CD4-positive, alpha-beta memory T cell (primary cell): Measurements from ENCODE around the gene CAMK1. TPM values are rescaled to one million over a fixed set of nuclear protein-coding genes. Genes with fewer than 3 reads are reported as not detected.
A peak's percentile ranks its signal among the peaks of the same experiment; 100 is the strongest.

Experiments
- CTCF ChIA-PET: fragments of 350-600 bp; sonication (Branson Sonifier 250); formaldehyde crosslinking; loops from one replicate; lab custom pipeline; 2021; ENCODE audit warnings: inconsistent platforms; ENCODE audit not compliant: partially characterized antibody; lab: Charles Lee
- POLR2A ChIA-PET: fragments of 350-600 bp; sonication (Branson Sonifier 250); formaldehyde crosslinking; loops from one replicate; lab custom pipeline; 2021; ENCODE audit not compliant: partially characterized antibody; lab: Charles Lee
- DNase-seq, 5 donors: peaks; one replicate each; pipeline versions ENCODE4 v3.0.0 to v3.0.0-alpha.2; 2020 to 2022; ENCODE audit warnings: mixed read lengths in 1 of 5
- H3K27ac ChIP-seq: one replicate; pipeline ENCODE4 v1.7.0; 2013; ENCODE audit warnings: low read depth, low read length
- H3K27me3 ChIP-seq: 2 replicates; pipeline ENCODE4 v1.7.0; 2013; ENCODE audit warnings: mild to moderate bottlenecking, low read length, moderate library complexity; ENCODE audit not compliant: insufficient read depth
- H3K36me3 ChIP-seq: 2 replicates; pipeline ENCODE4 v1.7.0; 2013; ENCODE audit warnings: mild to moderate bottlenecking, low read length, moderate library complexity; ENCODE audit not compliant: insufficient read depth
- H3K4me1 ChIP-seq: 2 replicates; pipeline ENCODE4 v1.7.0; 2013; ENCODE audit warnings: mild to moderate bottlenecking, low read length, moderate library complexity; ENCODE audit not compliant: insufficient read depth
- H3K4me3 ChIP-seq, 2 donors: one replicate each; pipeline ENCODE4 v1.7.0; 2013; ENCODE audit warnings: low read length in 2 of 2, mild to moderate bottlenecking in 1 of 2
- H3K9me3 ChIP-seq, 2 donors: one replicate each; pipeline ENCODE4 v1.7.0; 2013; ENCODE audit warnings: low read length in 2 of 2, control low read depth in 1 of 2; ENCODE audit not compliant: control insufficient read depth in 1 of 2
- H3K27ac Mint-ChIP-seq, 7 donors: one replicate each; pipeline ENCODE4 v1.8.0; 2020 to 2021; ENCODE audit warnings: mixed read lengths in 7 of 7, mild to moderate bottlenecking in 6 of 7, inconsistent platforms in 3 of 7, moderate library complexity in 3 of 7
- H3K27me3 Mint-ChIP-seq, 2 donors: one replicate each; pipeline ENCODE4 v1.8.0; 2020 to 2021; ENCODE audit warnings: mixed read lengths in 2 of 2
- H3K36me3 Mint-ChIP-seq, 2 donors: one replicate each; pipeline ENCODE4 v1.8.0; 2020 to 2021; ENCODE audit warnings: mixed read lengths in 2 of 2, inconsistent platforms in 1 of 2, mild to moderate bottlenecking in 1 of 2
- H3K4me1 Mint-ChIP-seq, 4 donors: one replicate each; pipeline ENCODE4 v1.8.0; 2020 to 2021; ENCODE audit warnings: mixed read lengths in 4 of 4, mild to moderate bottlenecking in 1 of 4
- H3K4me3 Mint-ChIP-seq, 8 donors: one replicate each; pipeline ENCODE4 v1.8.0; 2020 to 2021; ENCODE audit warnings: mixed read lengths in 8 of 8, mild to moderate bottlenecking in 7 of 8, moderate library complexity in 6 of 8, inconsistent platforms in 3 of 8
- H3K9me3 Mint-ChIP-seq, 8 donors: one replicate each; pipeline ENCODE4 v1.8.0; 2020 to 2021; ENCODE audit warnings: mixed read lengths in 8 of 8, mild to moderate bottlenecking in 5 of 8, inconsistent platforms in 3 of 8, moderate library complexity in 1 of 8
- intact Hi-C: fragments of 100-400 bp; cut with micrococcal nuclease; formaldehyde crosslinking; loops from one replicate; pipeline ENCODE4 v1.15.1; 2023
- polyA plus RNA-seq, 2 donors: library from polyadenylated mRNA; unstranded; fragments of 300-500 nt; fragmentation: Illumina TruSeq; gene quantifications; one replicate each; pipeline ENCODE4 v1.2.3, GENCODE V29; 2021
- total RNA-seq, 2 experiments: library from RNA; stranded (reverse); gene quantifications; one replicate each; pipeline ENCODE4 v1.2.3, GENCODE V29; 2021

The CAMK1 gene
- 1 to 10 TPM; 2.1 to 2.6 TPM for total RNA-seq
- polyA plus RNA-seq: 1 to 10 TPM; 3.5 to 5.8 TPM

GRCh38 chr3:9769426-9770275 lies at the start of gene CAMK1:
Gene CAMK1 (minus strand): TSS chr3:9769947. CDS start chr3:9767749, 2,198 bp downstream.
- ChIA-PET POLR2A (interaction anchor here (0.8 to 3.9 kb wide), 8 partner anchors 8 to 373 kb away, joined by 3 to 20 read pairs (median 5); partner anchors contain the start of genes ARPC4, BRPF1, OGG1 and TADA3), CTCF (no interaction called here)
- no peaks in the 10 kb centered on the region for H3K27me3 Mint-ChIP-seq
- H3K4me3 Mint-ChIP-seq: peak within 1 kb of the TSS; percentile 66 to 77 (median 76)
- Histone ChIP-seq H3K27ac (no peak within 1 kb of the TSS), H3K27me3 (no peaks in the 10 kb centered on the region), H3K4me3 (peak within 1 kb of the TSS in 1 of 2 donors; percentile 45), H3K36me3 (no peaks in the 10 kb centered on the region), H3K4me1 (peaks cover 21% of the 10 kb centered on the region), H3K9me3 (no peaks in the 10 kb centered on the region)
- H3K27ac Mint-ChIP-seq: peak within 1 kb of the TSS in 5 of 7 donors; percentile 66 to 91 (median 76)
- peaks cover 0 to 2% of the 10 kb centered on the region in 2 donors for H3K36me3 Mint-ChIP-seq
- intact Hi-C loops: no loop called here
- peak in 4 of 5 donors; percentile 42 to 56 (median 47) for DNase-seq
- H3K4me1 Mint-ChIP-seq: peaks cover 12 to 36% (median 21%) of the 10 kb centered on the region in 4 donors
- H3K9me3 Mint-ChIP-seq: no peaks in the 10 kb centered on the region

GRCh38 chr3:9818666-9819335 lies 49.1 kb upstream of the CAMK1 start:
- Mint-ChIP-seq H3K36me3 (peaks cover 0 to 4% of the 10 kb centered on the region in 2 donors), H3K27ac (peak overlapping the region in 2 of 7 donors; percentile 30 to 72), H3K9me3 (peaks cover 0 to 2% (median 0%) of the 10 kb centered on the region in 8 donors), H3K4me1 (peaks cover 0 to 4% (median under 1%) of the 10 kb centered on the region in 4 donors), H3K4me3 (no peak overlapping the region), H3K27me3 (no peaks in the 10 kb centered on the region)
- no peaks in the 10 kb centered on the region for H3K27me3 ChIP-seq
- intact Hi-C loops: no loop called here
- CTCF ChIA-PET: no interaction called here
- H3K4me3 ChIP-seq: no peak overlapping the region
- H3K27ac ChIP-seq: no peak overlapping the region
- no peaks in the 10 kb centered on the region for H3K4me1 ChIP-seq
- POLR2A ChIA-PET: interaction anchor here (1.3 to 1.6 kb wide), 2 partner anchors 9 to 72 kb away, joined by 3 to 4 read pairs; partner anchors contain the start of gene JAGN1
- no peaks in the 10 kb centered on the region for H3K36me3 ChIP-seq
- DNase-seq: no peak
- H3K9me3 ChIP-seq: no peaks in the 10 kb centered on the region

DNA sequence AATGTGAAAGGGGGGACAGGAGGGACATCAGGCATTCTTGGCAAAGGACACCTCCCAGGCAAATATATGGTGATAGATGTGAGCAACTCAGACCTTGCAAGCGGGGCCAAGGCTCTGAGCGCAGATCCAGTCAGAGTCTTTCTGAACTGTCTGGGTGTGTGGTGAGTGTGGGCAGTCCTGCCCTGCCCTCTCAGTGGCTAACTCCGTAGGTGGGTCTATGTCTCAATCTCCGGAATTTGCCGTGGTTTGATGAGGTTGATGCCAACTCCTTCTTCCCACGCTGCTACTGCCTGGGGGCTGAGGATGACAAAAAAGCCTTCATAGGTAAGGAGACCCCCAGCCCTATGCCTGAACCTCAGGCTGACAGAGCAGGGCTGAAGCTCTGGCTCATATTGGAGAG lies 47.7 kb upstream of the CAMK1 start:
- peaks cover 0 to 4% (median 0%) of the 10 kb centered on the region in 4 donors for H3K4me1 Mint-ChIP-seq
- peaks cover 0 to 8% of the 10 kb centered on the region in 2 donors for H3K36me3 Mint-ChIP-seq
- H3K4me3 Mint-ChIP-seq: no peak overlapping the region
- Histone ChIP-seq H3K36me3 (no peaks in the 10 kb centered on the region), H3K4me3 (no peak overlapping the region), H3K9me3 (no peaks in the 10 kb centered on the region), H3K27ac (no peak overlapping the region), H3K4me1 (no peaks in the 10 kb centered on the region), H3K27me3 (no peaks in the 10 kb centered on the region)
- CTCF ChIA-PET: interaction anchor here (1.4 kb wide), 1 partner anchor 10 kb away, joined by 5 read pairs; no protein-coding TSS in a partner anchor
- no peak overlapping the region for H3K27ac Mint-ChIP-seq
- no peaks in the 10 kb centered on the region for H3K27me3 Mint-ChIP-seq
- POLR2A ChIA-PET: interaction anchor here (1.4 kb wide), 1 partner anchor 25 kb away, joined by 4 read pairs; the partner anchor contains the start of genes ARPC4 and TADA3
- intact Hi-C loops: no loop called here
- no peak for DNase-seq
- H3K9me3 Mint-ChIP-seq: peaks cover 0 to 2% (median 0%) of the 10 kb centered on the region in 8 donors

- CTCF ChIA-PET: no interaction called here
- Mint-ChIP-seq H3K27me3 (no peaks in the 10 kb centered on the region), H3K9me3 (peaks cover 0 to 2% (median 0%) of the 10 kb centered on the region in 8 donors), H3K4me1 (peaks cover 5 to 11% (median 8%) of the 10 kb centered on the region in 4 donors), H3K36me3 (peaks cover 0 to 8% of the 10 kb centered on the region in 2 donors), H3K4me3 (no peak overlapping the region), H3K27ac (peak overlapping the region in 1 of 7 donors; percentile 47)
- no peak overlapping the region for H3K27ac ChIP-seq
- H3K9me3 ChIP-seq: no peaks in the 10 kb centered on the region
- no peak for DNase-seq
- intact Hi-C loops: no loop called here
- H3K4me3 ChIP-seq: no peak overlapping the region
- no peaks in the 10 kb centered on the region for H3K4me1 ChIP-seq
- POLR2A ChIA-PET: no interaction called here
- H3K27me3 ChIP-seq: no peaks in the 10 kb centered on the region
- H3K36me3 ChIP-seq: no peaks in the 10 kb centered on the region
Measured at GRCh38 chr3:9815986-9816385, 46.2 kb upstream of the CAMK1 start.

DNA sequence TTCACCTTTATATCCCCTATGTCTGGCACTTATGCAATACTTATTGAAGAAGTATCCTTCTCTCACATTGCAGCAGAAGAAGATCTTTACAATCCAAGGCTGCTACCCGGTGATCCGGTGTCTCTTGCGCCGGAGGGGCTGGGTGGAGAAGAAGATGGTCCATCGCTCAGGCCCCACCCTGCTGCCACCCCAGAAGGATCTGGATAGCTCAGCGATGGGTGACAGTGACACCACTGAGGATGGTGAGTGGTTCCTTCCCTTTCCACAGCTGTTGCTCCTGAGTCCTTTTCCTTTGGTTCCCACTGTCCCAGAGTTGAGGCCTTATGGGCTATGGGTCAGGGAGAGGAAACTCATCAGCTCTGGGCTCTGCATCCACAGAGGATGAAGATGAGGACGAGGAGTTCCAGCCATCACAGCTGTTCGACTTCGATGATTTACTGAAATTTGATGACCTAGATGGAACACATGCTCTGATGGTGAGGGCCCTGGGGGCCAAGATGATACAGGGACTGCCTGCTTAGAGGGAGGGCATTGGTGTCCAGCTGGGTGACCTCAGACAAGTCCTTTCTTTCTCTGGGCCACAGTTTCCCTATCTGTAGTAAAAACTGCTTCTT lies 43.2 kb upstream of the CAMK1 start:
- DNase-seq: no peak
- Histone ChIP-seq H3K4me3 (no peak overlapping the region), H3K27me3 (no peaks in the 10 kb centered on the region), H3K36me3 (no peaks in the 10 kb centered on the region), H3K27ac (no peak overlapping the region), H3K4me1 (peaks cover 22% of the 10 kb centered on the region), H3K9me3 (no peaks in the 10 kb centered on the region)
- no peaks in the 10 kb centered on the region for H3K27me3 Mint-ChIP-seq
- CTCF ChIA-PET: interaction anchor here (0.7 kb wide), 1 partner anchor 118 kb away, joined by 3 read pairs; no protein-coding TSS in a partner anchor
- POLR2A ChIA-PET: interaction anchor here (0.9 to 1.7 kb wide), 4 partner anchors 20 to 120 kb away, joined by 3 to 7 read pairs (median 4); partner anchors contain the start of genes ARPC4, CRELD1, JAGN1 and RPUSD3
- no peaks in the 10 kb centered on the region for H3K9me3 Mint-ChIP-seq
- H3K36me3 Mint-ChIP-seq: peaks cover 0 to 14% of the 10 kb centered on the region in 2 donors
- H3K4me1 Mint-ChIP-seq: peaks cover 27 to 34% (median 29%) of the 10 kb centered on the region in 4 donors
- no peak overlapping the region for H3K4me3 Mint-ChIP-seq
- intact Hi-C loops: no loop called here
- H3K27ac Mint-ChIP-seq: no peak overlapping the region

DNA sequence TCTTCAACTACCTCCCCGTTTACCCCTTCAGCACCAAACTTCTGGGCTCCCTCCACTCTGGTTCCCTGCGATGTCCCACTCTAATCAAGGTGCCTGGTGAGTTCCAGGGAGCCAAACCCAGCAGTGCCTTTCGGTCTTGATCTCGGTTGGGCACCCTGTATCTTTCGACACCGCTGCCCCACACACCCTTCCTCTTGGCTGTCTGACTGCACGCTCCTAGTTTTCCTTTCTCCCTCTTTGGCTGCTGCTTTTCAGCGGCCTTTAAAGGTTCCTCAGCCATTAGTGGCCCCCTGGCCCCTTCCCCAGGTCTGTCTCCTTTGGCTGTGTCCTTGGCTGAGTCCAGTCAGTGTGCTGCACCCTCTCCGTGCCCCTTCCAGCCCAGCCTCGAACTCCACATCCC lies 41.1 kb upstream of the CAMK1 start:
- Histone ChIP-seq H3K36me3 (no peaks in the 10 kb centered on the region), H3K4me1 (peaks cover 27% of the 10 kb centered on the region), H3K9me3 (no peaks in the 10 kb centered on the region), H3K27me3 (no peaks in the 10 kb centered on the region), H3K4me3 (no peak overlapping the region), H3K27ac (no peak overlapping the region)
- H3K4me3 Mint-ChIP-seq: peak overlapping the region; percentile 58 to 94 (median 82)
- ChIA-PET POLR2A (interaction anchor here (4.1 kb wide), 1 partner anchor 18 kb away, joined by 60 read pairs; the partner anchor contains the start of genes ARPC4 and TADA3), CTCF (no interaction called here)
- H3K27ac Mint-ChIP-seq: peak overlapping the region; percentile 17 to 92 (median 86)
- intact Hi-C loops: no loop called here
- H3K27me3 Mint-ChIP-seq: no peaks in the 10 kb centered on the region
- H3K9me3 Mint-ChIP-seq: no peaks in the 10 kb centered on the region
- peaks cover 35 to 46% (median 40%) of the 10 kb centered on the region in 4 donors for H3K4me1 Mint-ChIP-seq
- DNase-seq: no peak
- peaks cover 4 to 29% of the 10 kb centered on the region in 2 donors for H3K36me3 Mint-ChIP-seq
